Stomach smooth muscle (tissue), 2 donors: ENCODE data around the gene IGSF21.

Experiments
- H3K27ac ChIP-seq: one replicate; pipeline ENCODE4 v1.7.0; 2013; ENCODE audit warnings: mild to moderate bottlenecking, low read length, inconsistent platforms
- H3K27me3 ChIP-seq, 2 donors: one replicate each; pipeline ENCODE4 v1.7.0; 2013; ENCODE audit warnings: low read length in 2 of 2; ENCODE audit not compliant: insufficient read depth in 2 of 2, control insufficient read depth in 1 of 2
- H3K36me3 ChIP-seq, 2 donors: one replicate each; pipeline ENCODE4 v1.7.0; 2013; ENCODE audit warnings: low read length in 2 of 2; ENCODE audit not compliant: control insufficient read depth in 2 of 2, insufficient read depth in 2 of 2
- H3K4me1 ChIP-seq: one replicate; pipeline ENCODE4 v1.7.0; 2013; ENCODE audit warnings: low read length; ENCODE audit not compliant: control insufficient read depth, insufficient read depth
- H3K4me3 ChIP-seq, 2 donors: one replicate each; pipeline ENCODE4 v1.7.0; 2013; ENCODE audit warnings: low read length in 2 of 2
- H3K9ac ChIP-seq, 2 donors: one replicate each; pipeline ENCODE4 v1.7.0; 2013; ENCODE audit warnings: low read length in 2 of 2, mild to moderate bottlenecking in 1 of 2
- H3K9me3 ChIP-seq, 2 donors: one replicate each; pipeline ENCODE4 v1.7.0; 2013; ENCODE audit warnings: low read length in 2 of 2; ENCODE audit not compliant: control insufficient read depth in 2 of 2
- donor health status: healthy.
- donor health status: Pancreatic carcinoma.

The IGSF21 gene

DNA sequence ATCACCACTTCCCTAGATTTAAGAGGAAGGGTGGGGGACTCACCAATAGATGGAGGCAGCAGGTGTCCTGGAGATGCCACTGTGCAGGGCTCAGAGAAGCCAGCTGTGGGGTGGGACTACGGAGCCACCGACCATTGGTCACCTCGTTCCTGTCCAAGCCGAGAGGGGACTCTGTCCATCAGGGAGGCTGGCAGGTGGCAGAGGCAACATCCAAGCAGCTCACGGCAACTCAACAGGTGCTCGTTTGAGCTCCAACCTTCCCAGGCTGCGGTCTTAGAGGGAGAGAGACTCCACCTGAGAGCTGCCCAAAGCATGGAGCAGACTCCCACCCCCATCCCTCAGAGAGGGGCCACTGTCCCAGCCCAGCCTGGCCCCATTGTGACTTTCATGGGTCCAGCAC, 71.4 kb downstream of the IGSF21 start:
- no peaks in the 10 kb centered on the region for H3K4me1 ChIP-seq
- peaks cover 7 to 17% of the 10 kb centered on the region in 2 donors for H3K27me3 ChIP-seq

DNA sequence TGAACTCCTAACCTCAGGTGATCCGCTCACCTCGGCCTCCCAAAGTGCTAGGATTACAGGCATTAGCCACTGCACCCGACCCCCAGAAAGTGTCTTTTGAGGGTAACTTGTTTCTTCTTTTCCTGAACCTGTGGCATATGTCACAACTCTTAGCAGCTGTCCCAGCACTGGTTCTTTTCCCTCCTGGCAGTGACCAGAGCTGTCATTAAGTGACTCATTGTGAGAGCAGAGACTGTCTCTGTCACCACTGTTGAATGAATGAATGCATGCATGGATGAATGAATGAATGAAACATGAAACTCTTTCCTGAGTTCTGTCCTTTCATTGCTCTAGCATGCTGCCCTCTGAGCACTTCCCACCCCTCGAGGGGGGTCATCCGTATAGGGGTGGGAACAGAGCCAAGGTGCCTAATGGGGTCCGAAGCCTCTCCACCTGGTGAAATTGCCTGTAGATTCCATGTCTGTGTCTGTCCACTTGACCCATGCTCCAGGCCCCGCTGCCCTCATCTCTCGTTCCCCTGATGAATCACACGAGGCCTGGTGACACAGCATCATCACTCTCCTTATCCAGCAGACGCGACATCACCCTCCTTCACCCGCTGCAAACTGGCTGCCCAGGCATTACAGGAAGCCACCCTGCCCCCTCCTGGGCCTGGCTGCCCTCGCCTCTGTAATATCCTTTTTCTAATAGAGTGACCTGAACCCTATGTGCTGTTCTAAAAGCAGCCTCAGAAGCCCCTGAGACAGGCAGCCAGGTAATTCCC, 75.0 kb downstream of the IGSF21 start:
- Histone ChIP-seq H3K27me3 (peaks cover 18 to 22% of the 10 kb centered on the region in 2 donors), H3K4me3 (no peak overlapping the region), H3K27ac (no peak overlapping the region), H3K9me3 (no peaks in the 10 kb centered on the region), H3K4me1 (no peaks in the 10 kb centered on the region), H3K36me3 (no peaks in the 10 kb centered on the region), H3K9ac (no peak overlapping the region)

More for the DNA sequence above, 71.4 kb downstream of the IGSF21 start:
- H3K36me3 ChIP-seq: no peaks in the 10 kb centered on the region
- H3K27ac ChIP-seq: no peak overlapping the region
- no peak overlapping the region for H3K4me3 ChIP-seq
- H3K9me3 ChIP-seq: no peaks in the 10 kb centered on the region
- H3K9ac ChIP-seq: no peak overlapping the region

DNA sequence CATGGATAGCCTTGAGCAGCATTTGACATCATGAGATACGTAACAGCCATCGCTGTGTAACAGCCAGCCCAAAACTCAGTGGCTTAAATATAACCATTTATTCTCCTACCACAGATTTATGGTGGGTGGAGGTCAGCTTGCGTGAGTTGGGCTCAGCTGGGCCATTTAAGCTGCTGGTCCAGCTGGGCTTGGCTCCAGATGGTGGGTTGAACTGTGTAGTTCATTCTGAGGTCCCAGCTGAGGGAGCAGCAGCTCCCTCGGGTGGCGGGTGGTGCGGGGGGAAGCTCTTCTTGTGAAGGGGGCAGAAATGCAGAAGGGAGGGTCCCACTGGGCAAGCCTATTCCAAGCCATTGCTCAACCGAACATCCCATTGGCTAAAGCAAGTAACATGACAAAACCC, 75.9 kb downstream of the IGSF21 start:
- Histone ChIP-seq H3K27ac (no peak overlapping the region), H3K36me3 (no peaks in the 10 kb centered on the region), H3K4me1 (no peaks in the 10 kb centered on the region), H3K9ac (no peak overlapping the region), H3K27me3 (peaks cover 18 to 21% of the 10 kb centered on the region in 2 donors), H3K4me3 (no peak overlapping the region), H3K9me3 (no peaks in the 10 kb centered on the region)

DNA sequence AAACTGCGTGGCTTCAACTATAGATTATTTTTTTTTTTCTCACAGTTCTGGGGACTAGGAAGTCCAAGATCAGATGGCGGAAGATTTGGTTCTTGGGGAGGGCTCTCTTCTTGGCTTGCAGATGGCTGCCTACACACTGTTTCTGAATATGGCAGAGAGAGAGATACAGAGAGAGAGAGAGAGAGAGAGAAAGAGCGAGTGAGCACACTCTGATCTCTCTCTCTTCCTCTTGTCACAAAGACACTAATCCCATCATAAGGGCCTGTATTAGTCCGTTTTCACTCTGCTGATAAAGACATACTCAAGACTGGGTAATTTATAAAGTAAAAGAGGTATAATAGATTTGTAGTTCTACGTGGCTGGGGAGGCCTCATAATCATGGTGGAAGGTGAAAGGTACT, 79.5 kb downstream of the IGSF21 start:
- H3K4me1 ChIP-seq: no peaks in the 10 kb centered on the region

DNA sequence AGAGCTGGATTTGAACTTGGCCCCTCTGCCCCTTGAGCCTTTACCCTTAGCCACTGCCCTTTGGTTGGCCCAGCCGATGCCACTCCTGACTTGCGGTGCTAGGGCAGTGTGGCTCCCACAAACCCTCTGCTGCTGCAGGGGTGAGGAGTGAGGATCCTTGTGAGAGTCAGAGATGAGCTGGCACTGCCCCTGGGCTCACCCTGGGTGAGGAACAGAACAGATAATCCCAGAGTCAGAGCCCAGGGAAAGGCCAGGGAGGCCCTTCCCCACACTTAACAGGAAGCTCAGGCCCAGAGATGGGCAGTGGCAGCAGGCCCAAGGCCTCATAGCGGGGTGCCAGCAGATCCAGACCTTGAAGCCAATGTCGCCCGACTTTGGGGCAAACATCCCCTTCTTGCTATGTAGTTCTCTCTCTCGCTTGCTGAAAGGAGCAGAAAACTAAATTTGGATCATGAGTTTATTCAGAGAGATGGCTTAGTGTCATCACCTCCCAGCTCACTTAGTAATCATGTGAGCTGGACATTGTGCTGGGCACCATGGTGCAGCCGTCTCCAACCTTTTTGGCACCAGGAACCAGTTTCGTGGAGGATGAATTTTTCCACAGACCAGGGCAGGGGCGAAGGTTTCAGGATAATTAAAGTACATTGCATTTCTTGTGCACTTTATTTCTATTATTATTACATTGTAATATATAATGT, 81.4 kb downstream of the IGSF21 start:
- Histone ChIP-seq H3K4me3 (no peak overlapping the region), H3K36me3 (no peaks in the 10 kb centered on the region), H3K27ac (no peak overlapping the region), H3K9me3 (no peaks in the 10 kb centered on the region), H3K27me3 (peaks cover 11 to 30% of the 10 kb centered on the region in 2 donors), H3K4me1 (no peaks in the 10 kb centered on the region), H3K9ac (no peak overlapping the region)

More for the DNA sequence above, 79.5 kb downstream of the IGSF21 start:
- H3K27me3 ChIP-seq: peaks cover 16 to 35% of the 10 kb centered on the region in 2 donors
- no peak overlapping the region for H3K9ac ChIP-seq
- no peaks in the 10 kb centered on the region for H3K36me3 ChIP-seq
- no peak overlapping the region for H3K27ac ChIP-seq
- no peak overlapping the region for H3K4me3 ChIP-seq
- H3K9me3 ChIP-seq: no peaks in the 10 kb centered on the region

DNA sequence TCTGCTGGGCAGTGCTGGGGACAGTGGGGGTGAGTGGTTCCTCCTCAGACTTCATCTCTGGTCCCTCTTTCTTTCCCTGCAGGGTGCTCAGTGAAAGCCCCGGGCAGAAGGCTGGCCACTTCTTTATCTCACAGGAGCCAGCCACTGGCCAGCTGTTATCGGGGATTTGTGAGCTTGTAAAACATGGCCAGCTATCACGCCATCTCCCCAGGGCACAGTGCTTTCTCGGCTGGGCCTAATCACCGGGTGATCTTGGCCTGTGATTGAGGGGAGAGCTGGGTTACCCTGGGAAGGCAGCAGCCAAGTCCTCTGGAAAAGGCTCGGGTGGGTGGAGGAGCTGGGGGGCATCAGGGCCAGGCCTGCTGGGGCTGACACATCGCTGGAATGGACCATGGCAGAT, 83.0 kb downstream of the IGSF21 start:
- Histone ChIP-seq H3K9ac (no peak overlapping the region), H3K9me3 (no peaks in the 10 kb centered on the region)

DNA sequence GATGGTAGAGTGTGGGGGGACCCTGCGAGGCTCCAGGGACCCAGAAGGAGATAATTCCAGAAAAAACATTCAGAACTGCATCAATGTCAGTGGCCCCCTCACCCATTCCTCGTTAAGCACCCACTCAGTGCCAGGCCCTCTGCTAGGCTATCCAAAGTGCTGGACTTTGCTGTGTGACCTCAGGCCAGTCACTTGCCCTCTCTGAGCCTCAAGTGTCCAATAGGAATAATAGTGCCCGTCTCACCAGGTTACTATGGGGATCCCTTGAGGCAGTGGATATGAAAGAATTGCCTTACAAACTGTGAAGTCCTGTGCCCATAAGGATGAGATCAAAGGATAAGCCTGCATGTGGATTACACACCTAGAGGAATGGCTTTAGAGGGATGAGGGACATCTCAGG, 83.4 kb downstream of the IGSF21 start:
- no peaks in the 10 kb centered on the region for H3K4me1 ChIP-seq
- H3K4me3 ChIP-seq: no peak overlapping the region
- no peaks in the 10 kb centered on the region for H3K9me3 ChIP-seq
- no peak overlapping the region for H3K27ac ChIP-seq
- no peak overlapping the region for H3K9ac ChIP-seq
- H3K27me3 ChIP-seq: peaks cover 3 to 33% of the 10 kb centered on the region in 2 donors
- no peaks in the 10 kb centered on the region for H3K36me3 ChIP-seq

More for the DNA sequence above, 83.0 kb downstream of the IGSF21 start:
- no peak overlapping the region for H3K4me3 ChIP-seq
- H3K27ac ChIP-seq: no peak overlapping the region
- H3K36me3 ChIP-seq: no peaks in the 10 kb centered on the region
- H3K27me3 ChIP-seq: peaks cover 0 to 33% of the 10 kb centered on the region in 2 donors
- H3K4me1 ChIP-seq: no peaks in the 10 kb centered on the region

DNA sequence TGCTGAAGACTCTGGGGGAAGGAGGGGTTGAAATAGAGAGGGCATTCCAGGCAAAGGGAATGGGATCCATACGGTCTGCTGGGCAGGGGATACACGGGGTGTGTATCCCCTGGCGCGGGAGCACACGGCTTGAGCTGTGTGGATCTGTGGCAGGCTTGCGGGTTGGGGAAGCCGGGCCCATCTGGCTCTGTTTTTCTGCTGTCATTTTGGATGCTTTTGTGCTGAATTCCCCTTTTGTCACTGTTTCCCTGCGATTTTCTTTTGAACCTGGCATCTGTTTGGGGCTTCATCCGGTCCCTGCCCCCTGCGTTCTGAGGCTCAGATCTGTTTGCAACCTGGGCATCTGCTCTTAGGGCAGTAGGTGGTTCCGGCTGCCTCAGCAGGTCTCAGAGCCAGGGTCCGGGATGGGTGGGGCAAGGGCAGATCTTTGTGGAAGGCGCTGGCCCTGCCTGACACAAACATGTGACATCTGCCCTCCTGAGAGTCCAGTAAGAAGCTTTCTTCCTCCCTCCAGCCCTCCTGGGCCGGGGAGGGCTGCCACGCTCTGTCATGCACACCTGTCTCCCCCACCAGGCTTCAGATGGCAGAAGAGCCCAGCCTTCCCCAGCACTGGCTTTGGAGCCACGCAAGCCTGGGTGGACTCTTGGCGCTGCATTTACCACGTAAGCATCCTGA, 84.0 kb downstream of the IGSF21 start:
- no peak overlapping the region for H3K4me3 ChIP-seq
- no peaks in the 10 kb centered on the region for H3K36me3 ChIP-seq
- no peak overlapping the region for H3K27ac ChIP-seq
- no peaks in the 10 kb centered on the region for H3K4me1 ChIP-seq
- no peaks in the 10 kb centered on the region for H3K9me3 ChIP-seq
- peaks cover 8 to 35% of the 10 kb centered on the region in 2 donors for H3K27me3 ChIP-seq
- no peak overlapping the region for H3K9ac ChIP-seq

DNA sequence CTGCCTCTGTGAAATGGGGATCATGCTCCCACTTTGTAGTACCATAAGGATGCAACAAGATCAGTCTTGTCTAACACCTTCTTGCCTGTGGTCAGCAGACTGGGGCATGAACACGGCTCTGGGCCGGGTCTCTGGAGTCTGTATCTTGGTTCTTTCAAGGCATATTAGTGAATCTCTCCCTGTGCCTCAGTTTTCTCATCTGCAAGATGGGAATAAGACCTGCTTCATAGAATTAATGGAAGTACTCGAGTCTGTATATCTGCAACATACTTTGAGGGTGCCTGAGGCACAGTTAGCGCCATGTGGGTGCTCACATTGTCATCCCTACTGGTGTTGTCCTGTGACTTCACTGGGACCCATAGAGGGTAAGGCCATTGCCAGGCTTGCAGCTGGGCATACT, 84.6 kb downstream of the IGSF21 start:
- Histone ChIP-seq H3K9ac (no peak overlapping the region), H3K9me3 (no peaks in the 10 kb centered on the region), H3K4me3 (no peak overlapping the region), H3K27me3 (peaks cover 9 to 39% of the 10 kb centered on the region in 2 donors), H3K36me3 (no peaks in the 10 kb centered on the region), H3K27ac (no peak overlapping the region), H3K4me1 (no peaks in the 10 kb centered on the region)

DNA sequence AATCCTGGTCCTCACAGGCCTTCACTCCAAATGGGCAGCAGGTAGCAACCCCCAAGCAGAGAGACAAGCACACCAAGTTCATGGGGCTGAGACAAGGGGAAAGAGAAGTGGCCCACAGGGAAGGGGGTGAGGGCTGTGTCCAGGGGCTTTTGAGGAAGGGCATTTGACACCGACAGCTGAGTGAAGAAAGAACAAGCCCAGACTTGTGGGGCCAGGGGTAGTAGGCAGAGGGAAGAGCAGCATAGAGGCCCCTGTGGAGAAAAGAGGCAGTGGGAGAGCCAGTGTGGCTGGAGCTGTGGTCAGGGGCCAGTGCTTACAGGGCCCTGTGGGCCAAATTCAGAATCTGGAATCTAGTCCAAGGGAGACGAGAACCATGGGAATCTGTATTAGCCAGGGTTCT, 85.4 kb downstream of the IGSF21 start:
- H3K9me3 ChIP-seq: no peaks in the 10 kb centered on the region
- H3K27ac ChIP-seq: no peak overlapping the region
- peaks cover 9 to 41% of the 10 kb centered on the region in 2 donors for H3K27me3 ChIP-seq
- no peak overlapping the region for H3K9ac ChIP-seq
- no peaks in the 10 kb centered on the region for H3K36me3 ChIP-seq
- H3K4me3 ChIP-seq: no peak overlapping the region
- no peaks in the 10 kb centered on the region for H3K4me1 ChIP-seq
